GM19452 (cell line): ENCODE measurements around the gene ZMAT3.
A peak's percentile ranks its signal among the peaks of the same experiment; 100 is the strongest.
"Not testable (repeated sequence)": the region's sequence is repeated elsewhere in the genome, so short reads cannot be mapped to it uniquely, and the experiment has no call there.

ENCODE experiments used
- ATAC-seq: cut with Tn5 transposase; IDR thresholded peaks from one replicate; pipeline ENCODE4 v1.9.1; 2021; ENCODE audit not compliant: unreplicated experiment

The ZMAT3 gene

GRCh38 chr3:179069762-179070390 is 1.7 kb downstream of the ZMAT3 start:
- no peak for ATAC-seq

- ATAC-seq: no peak
These were observed 2.7 kb downstream of the ZMAT3 start for GRCh38 chr3:179068779-179069530.

DNA sequence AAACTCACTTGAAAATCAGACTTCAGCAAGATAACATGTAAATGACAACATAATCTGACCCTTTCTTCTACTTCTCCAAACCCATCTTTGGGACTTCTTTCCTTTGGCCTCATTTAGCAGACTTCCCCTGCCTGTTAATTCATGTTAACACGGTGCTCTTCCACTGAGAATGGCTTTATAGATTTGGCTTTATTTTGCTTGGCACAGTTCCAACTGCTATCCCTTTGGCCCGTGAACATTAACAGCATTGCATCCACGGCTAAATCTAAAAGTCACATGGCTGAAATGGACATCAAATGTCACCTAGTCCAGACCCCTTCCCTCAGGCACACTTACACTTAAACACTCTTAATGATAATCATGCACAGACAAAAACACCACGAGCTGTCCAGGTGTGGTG is 3.8 kb downstream of the ZMAT3 start:
- ATAC-seq: no peak

- no peak for ATAC-seq
These were observed 4.3 kb downstream of the ZMAT3 start for GRCh38 chr3:179067291-179067690.

DNA sequence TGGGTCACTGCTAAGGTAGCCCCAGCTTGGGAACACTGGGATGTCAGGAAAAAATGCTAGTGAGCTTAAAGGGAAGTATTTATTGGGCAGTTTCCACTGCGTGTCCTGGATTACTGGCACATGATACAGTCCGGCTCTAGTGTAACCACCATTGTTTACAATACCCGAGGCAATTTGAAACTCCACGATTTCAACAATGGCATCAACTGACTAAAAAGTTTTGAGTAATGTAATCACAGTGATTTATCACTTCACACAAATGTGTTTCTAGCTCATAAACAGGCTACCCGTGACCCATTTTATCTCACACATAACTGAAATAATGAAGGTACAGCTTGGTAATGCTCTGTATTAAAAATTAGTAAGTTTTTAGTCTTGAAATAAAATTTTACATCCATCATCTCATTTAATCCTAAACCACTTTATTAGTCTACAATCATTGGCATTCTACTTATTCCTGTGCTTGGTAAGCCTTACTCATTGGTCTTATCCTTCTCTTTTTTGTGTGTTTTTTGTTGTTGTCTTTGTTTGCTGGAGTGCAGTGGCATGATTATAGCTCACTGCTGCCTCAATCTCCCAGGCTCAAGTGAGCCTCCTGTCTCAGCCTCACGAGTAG is 7.6 kb downstream of the ZMAT3 start:
- no peak for ATAC-seq

- no peak for ATAC-seq
These were observed 15.3 kb downstream of the ZMAT3 start for GRCh38 chr3:179056326-179056725.

DNA sequence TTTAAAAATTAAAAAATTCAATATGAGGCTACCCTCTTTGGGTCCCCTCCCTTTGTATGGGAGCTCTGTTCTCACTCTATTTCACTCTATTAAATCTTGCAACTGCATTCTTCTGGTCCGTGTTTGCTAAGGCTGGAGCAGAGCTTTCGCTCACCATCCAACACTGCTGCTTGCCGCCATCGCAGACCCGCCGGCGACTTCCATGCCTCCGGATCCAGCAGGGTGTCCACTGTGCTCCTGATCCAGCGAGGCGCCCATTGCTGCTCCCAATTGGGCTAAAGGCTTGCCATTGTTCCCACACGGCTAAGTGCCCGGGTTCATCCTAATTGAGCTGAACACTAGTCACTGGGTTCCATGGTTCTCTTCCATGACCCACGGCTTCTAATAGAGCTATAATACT is 17.0 kb downstream of the ZMAT3 start:
- ATAC-seq: not testable (repeated sequence)

DNA sequence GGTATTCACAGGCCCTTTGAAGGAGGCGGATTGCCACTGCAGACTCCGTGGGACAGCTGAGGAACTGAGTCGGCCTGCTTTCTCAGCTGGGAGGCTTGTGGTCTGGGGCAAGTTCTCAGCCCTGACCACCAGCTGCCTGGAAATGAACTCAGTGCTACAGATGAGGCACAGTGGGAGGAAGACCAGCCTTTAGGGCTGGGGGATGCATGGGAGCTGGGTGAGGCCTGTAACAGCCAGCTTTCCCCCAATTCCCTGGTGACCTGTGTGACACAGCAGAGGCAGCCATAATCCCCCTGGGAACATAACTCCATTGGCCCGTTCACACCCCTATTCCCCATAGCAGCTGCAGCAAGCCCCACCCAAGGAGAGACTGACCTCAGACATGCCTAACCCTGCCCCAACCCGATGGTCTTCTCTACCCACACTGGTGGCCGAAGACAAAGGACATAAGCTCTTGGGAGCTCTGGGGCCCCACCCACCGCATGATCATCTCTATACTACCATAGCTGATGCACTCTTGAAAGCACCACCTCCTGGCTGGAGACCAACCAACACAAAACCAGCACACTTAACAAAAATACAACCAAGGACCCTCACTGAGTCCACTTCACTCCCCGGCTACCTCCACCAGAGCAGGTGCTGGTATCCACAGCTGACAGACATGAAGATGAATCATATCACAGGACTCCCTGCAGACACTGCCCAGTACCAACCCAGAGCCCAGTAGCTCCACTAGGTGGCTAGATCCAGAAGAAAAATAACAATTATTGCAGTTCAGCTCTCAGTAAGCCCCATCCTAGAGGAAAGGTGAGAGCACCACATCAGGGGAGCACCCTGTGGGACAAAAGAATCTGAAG is 24.9 kb downstream of the ZMAT3 start:
- peak; percentile 87 for ATAC-seq

DNA sequence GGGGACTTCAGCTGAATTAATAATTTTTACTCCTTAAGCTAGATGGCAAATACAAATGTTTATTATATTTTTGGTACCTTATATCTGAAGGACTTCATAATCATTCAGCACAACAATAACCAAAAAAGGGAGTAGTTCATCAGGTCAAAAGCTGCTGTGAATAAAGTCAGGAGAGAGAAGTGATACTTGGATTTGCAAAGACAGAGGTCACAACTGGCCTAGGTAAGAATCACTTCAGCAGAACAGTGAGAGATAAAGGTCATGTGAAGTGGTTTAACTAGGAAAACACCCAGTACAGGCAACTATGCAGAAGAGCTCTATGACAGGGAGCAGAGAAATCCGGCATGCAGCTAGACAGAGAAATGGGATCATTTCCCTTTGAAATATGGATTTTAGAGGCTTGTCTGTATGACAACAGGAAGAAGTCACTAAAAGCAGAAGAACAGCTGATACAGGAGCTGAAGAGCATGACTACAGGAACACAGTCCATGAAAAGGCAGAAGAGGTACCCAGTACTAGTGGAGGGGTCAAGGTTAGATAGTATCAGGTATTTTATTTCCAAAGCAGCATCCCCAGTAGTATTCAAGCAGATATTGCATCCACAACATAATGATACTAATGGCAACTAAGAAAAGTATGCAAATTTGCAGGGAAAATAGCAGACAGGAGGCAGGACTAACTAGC is 25.7 kb downstream of the ZMAT3 start:
- peak; percentile 50 for ATAC-seq

DNA sequence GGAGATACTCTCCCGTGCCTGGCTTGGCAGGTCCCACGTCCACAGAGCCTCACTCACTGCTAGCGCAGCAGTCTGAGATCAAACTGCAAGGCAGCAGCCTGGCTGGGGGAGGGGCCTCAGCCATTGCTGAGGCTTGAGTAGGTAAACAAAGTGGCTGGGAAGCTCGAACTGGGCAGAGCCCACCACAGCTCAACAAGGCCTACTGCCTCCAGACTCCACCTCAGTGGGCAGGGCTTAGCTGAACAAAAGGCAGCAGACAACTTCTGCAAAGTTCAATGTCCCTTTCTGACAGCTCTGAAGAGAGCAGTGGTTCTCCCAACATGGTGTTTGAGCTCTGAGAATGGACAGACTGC is 32.7 kb downstream of the ZMAT3 start:
- not testable (repeated sequence) for ATAC-seq

DNA sequence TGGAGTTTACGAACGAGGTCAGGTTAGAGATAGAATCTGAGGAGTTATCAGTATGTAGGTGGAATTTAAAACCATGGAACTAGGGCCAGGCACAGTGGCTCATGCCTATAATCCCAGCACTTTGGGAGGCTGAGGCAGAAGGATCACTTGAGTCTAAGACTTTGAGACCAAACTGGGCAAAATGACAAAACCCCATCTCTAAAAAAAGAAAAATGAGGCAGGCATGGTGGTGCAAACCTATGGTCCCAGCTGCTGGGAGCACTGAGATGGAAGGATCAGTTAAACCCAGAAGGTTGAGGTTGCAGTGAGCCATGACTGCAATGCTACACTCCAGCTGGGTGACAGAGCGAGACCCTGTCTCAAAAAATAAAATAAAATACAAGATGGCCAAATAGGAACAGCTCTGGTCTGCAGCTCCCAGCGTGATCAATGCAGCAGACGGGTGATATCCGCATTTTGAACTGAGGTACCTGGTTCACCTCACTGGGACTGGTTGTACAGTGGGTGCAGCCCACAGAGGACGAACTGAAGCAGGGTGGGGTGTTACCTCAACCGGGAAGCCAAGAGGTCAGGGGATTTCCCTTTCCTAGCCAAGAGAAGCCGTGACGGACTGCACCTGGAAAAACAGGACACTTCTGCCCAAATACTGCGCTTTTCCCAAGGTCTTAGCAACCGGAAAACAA is 33.3 kb downstream of the ZMAT3 start:
- ATAC-seq: no peak

- ATAC-seq: no peak
These were observed 34.3 kb downstream of the ZMAT3 start for GRCh38 chr3:179037351-179037750.

GRCh38 chr3:179036626-179037300 is 34.8 kb downstream of the ZMAT3 start:
- no peak for ATAC-seq

- ATAC-seq: no peak
These were observed 35.4 kb downstream of the ZMAT3 start for GRCh38 chr3:179036226-179036625.

DNA sequence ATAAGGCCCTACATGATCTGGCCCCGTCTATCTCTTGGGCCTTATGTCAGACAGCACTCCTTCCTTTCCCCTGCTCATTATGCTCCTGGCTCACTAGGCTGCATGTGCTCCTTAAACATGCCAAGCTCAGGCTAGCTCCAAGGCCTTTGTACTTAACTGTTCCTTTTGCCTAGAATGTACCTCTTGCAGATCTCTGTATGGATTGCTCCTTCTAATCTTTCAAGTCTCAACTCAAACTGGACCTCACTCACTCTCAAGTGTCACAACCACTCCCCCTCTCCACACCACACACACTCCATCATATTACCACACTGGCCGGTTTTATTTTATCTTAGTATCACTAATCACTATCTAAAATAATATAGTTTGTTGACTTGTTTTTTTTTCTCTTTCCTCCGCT is 36.4 kb downstream of the ZMAT3 start:
- ATAC-seq: no peak

- not testable (repeated sequence) for ATAC-seq
These were observed 38.3 kb downstream of the ZMAT3 start for GRCh38 chr3:179033304-179033657.

GRCh38 chr3:179032454-179033303 is 38.9 kb downstream of the ZMAT3 start:
- ATAC-seq: not testable (repeated sequence)

GRCh38 chr3:179029096-179029495 is 42.5 kb downstream of the ZMAT3 start:
- ATAC-seq: no peak

DNA sequence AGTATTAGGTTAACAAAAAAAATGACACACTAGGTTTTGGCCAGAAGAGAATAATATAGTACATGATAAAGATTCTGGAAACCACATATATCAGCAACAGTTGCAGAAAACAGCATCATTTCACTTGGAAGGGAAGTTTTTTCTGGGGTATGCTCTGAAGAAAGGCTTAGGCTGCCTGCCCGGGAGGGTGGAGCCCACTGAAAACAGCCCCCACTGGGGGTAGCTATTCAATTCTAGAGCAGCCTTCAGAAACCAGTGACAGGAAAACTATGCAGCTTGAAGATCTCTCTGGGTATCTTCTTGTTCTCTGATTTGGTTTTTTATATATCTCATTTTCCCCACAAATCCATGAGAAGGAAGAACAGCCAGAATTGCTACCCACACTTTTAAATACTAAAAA is 43.2 kb downstream of the ZMAT3 start:
- no peak for ATAC-seq
